Neural progenitor cell (in vitro differentiated cells): Measurements from ENCODE around the gene CNOT1. TPM values are rescaled to one million over a fixed set of nuclear protein-coding genes. Genes with fewer than 3 reads are reported as not detected.

ENCODE experiments used
- DNase-seq: peaks from one replicate; pipeline ENCODE4 v3.0.0-alpha.2; 2016; ENCODE audit warnings: low spot score
- H2AFZ ChIP-seq: fragments of 200-600 bp; sonication (generic); replicated peaks from 2 replicates; pipeline ENCODE4 v1.6.1; 2016; ENCODE audit warnings: antibody characterized with exemption
- H3F3A ChIP-seq: fragments of 200-600 bp; sonication (generic); 2 replicates; pipeline ENCODE4 v1.6.1; 2016; ENCODE audit warnings: antibody characterized with exemption, low read depth
- H3K27ac ChIP-seq: fragments of 200-600 bp; sonication (generic); 2 replicates; pipeline ENCODE4 v1.5.1; 2016; ENCODE audit warnings: mild to moderate bottlenecking
- H3K27me3 ChIP-seq: fragments of 200-600 bp; sonication (generic); 2 replicates; pipeline ENCODE4 v1.6.1; 2016; ENCODE audit warnings: mild to moderate bottlenecking, moderate library complexity
- H3K36me3 ChIP-seq: fragments of 200-600 bp; sonication (generic); 2 replicates; pipeline ENCODE4 v1.5.1; 2016
- H3K4me1 ChIP-seq: fragments of 200-600 bp; sonication (generic); 2 replicates; pipeline ENCODE4 v1.6.1; 2016; ENCODE audit warnings: mixed run types
- H3K4me2 ChIP-seq: fragments of 200-600 bp; sonication (generic); 2 replicates; pipeline ENCODE4 v1.6.1; 2016
- H3K4me3 ChIP-seq: fragments of 200-600 bp; sonication (generic); 2 replicates; pipeline ENCODE4 v1.5.1; 2016
- H3K79me2 ChIP-seq: fragments of 200-600 bp; sonication (generic); 2 replicates; pipeline ENCODE4 v1.6.1; 2016; ENCODE audit warnings: low read depth
- H3K9ac ChIP-seq: fragments of 200-600 bp; sonication (generic); 2 replicates; pipeline ENCODE4 v1.6.1; 2016
- H3K9me3 ChIP-seq: fragments of 200-600 bp; sonication (generic); 2 replicates; pipeline ENCODE4 v1.5.1; 2016; ENCODE audit warnings: low read depth
- H4K20me1 ChIP-seq: fragments of 200-600 bp; sonication (generic); 2 replicates; pipeline ENCODE4 v1.6.1; 2016; ENCODE audit warnings: low read depth
- H3K27ac Mint-ChIP-seq: 3 replicates; pipeline ENCODE4 v1.8.0; 2021; ENCODE audit warnings: mixed read lengths
- H3K27me3 Mint-ChIP-seq: 2 replicates; pipeline ENCODE4 v1.8.0; 2022; ENCODE audit warnings: low read depth, mild to moderate bottlenecking, inconsistent platforms, moderate library complexity, mixed read lengths; ENCODE audit not compliant: insufficient read depth
- H3K36me3 Mint-ChIP-seq: 3 replicates; pipeline ENCODE4 v1.8.0; 2021; ENCODE audit warnings: mixed read lengths
- H3K4me1 Mint-ChIP-seq: 3 replicates; pipeline ENCODE4 v1.8.0; 2021; ENCODE audit warnings: mixed read lengths
- H3K4me3 Mint-ChIP-seq: 3 replicates; pipeline ENCODE4 v1.8.0; 2021; ENCODE audit warnings: mild to moderate bottlenecking, moderate library complexity, mixed read lengths
- H3K9me3 Mint-ChIP-seq: 3 replicates; pipeline ENCODE4 v1.8.0; 2020; ENCODE audit warnings: mixed read lengths
- EZH2 ChIP-seq: fragments of 200-600 bp; sonication (generic); IDR thresholded peaks from 2 replicates; pipeline ENCODE4 v1.6.1; 2017; ENCODE audit warnings: antibody characterized with exemption, mild to moderate bottlenecking, moderate library complexity
- EZH2phosphoT487 ChIP-seq: fragments of 200-600 bp; sonication (generic); IDR thresholded peaks from 2 replicates; pipeline ENCODE4 v1.6.1; 2017; ENCODE audit warnings: antibody characterized with exemption
- total RNA-seq: library from RNA; depleted of rRNA; stranded (reverse); fragments of >200 nt; gene quantifications from 2 replicates; pipeline ENCODE4 v1.2.3, GENCODE V29; 2015; ENCODE audit warnings: low replicate concordance
- TF ChIP-seq, protein P1 (sequence below): fragments of 200-600 bp; sonication (generic); IDR thresholded peaks from 2 replicates; pipeline ENCODE4 v1.5.1; 2017; ENCODE audit warnings: antibody characterized with exemption, mild to moderate bottlenecking

CNOT1 gene
- total RNA-seq, 1 donor from 2014 or later = 241 TPM

DNA sequence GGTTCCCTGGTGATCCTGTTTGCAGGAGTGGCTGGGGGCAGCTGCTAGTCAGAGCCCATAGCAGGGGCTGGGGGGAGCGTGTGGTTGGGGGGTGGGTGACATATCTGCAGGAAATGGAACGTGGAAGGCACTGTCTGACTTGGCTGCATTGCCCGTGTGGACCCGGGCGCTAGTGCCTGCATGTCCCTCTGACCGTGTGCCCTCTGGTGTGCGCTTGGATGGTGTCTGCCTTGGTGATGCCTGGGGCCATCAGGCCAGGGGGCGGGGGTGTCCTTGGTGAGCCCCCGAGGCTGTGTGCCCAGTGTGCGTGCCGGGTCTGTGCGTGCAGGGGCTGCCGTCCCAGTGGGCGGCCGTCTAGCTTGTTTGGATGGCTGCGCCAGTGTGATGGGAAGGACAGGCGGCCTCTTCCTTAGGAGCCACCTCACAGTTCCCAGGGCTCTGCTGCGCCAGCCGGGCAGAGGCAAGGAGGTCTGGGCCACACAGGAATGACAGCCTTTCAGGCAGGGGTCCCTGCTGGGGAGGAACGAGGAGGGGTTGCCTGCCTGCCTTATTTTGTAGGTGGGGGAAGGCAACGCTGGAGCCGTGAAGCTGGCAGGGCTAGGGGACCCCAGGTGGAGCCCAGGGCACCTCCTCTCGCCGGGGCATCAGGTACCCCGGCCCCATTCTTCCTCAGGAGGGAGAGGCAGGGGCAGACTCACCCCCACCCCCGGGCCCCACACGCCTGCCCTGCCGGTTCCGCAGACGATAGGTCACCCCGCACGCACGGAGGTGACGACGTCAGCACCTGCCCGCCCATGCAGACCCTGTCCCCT, 129.0 kb downstream of the CNOT1 start:
- no peaks in the 10 kb centered on the region for H3K36me3 Mint-ChIP-seq
- Histone ChIP-seq H3K27ac (no peak overlapping the region), H3F3A (peaks cover 14% of the 10 kb centered on the region), H3K9me3 (no peaks in the 10 kb centered on the region), H2AFZ (peak overlapping the region; percentile 45), H3K36me3 (no peaks in the 10 kb centered on the region), H3K79me2 (no peaks in the 10 kb centered on the region), H4K20me1 (no peaks in the 10 kb centered on the region), H3K4me2 (peak overlapping the region; percentile 89), H3K4me1 (peaks cover 22% of the 10 kb centered on the region), H3K4me3 (peak overlapping the region; percentile 56), H3K27me3 (peaks cover 25% of the 10 kb centered on the region), H3K9ac (no peak overlapping the region)
- peak overlapping the region; percentile 88 for H3K4me3 Mint-ChIP-seq
- H3K27me3 Mint-ChIP-seq = peaks cover 7% of the 10 kb centered on the region
- H3K4me1 Mint-ChIP-seq = peaks cover 37% of the 10 kb centered on the region
- peak overlapping the region; percentile 37 for H3K27ac Mint-ChIP-seq
- TF ChIP-seq EZH2 = no peak
- no peak for TF ChIP-seq EZH2phosphoT487
- TF ChIP-seq, protein P1, sequence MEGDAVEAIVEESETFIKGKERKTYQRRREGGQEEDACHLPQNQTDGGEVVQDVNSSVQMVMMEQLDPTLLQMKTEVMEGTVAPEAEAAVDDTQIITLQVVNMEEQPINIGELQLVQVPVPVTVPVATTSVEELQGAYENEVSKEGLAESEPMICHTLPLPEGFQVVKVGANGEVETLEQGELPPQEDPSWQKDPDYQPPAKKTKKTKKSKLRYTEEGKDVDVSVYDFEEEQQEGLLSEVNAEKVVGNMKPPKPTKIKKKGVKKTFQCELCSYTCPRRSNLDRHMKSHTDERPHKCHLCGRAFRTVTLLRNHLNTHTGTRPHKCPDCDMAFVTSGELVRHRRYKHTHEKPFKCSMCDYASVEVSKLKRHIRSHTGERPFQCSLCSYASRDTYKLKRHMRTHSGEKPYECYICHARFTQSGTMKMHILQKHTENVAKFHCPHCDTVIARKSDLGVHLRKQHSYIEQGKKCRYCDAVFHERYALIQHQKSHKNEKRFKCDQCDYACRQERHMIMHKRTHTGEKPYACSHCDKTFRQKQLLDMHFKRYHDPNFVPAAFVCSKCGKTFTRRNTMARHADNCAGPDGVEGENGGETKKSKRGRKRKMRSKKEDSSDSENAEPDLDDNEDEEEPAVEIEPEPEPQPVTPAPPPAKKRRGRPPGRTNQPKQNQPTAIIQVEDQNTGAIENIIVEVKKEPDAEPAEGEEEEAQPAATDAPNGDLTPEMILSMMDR = no peak
- H3K9me3 Mint-ChIP-seq = no peaks in the 10 kb centered on the region
- DNase-seq = peak; percentile 52

DNA sequence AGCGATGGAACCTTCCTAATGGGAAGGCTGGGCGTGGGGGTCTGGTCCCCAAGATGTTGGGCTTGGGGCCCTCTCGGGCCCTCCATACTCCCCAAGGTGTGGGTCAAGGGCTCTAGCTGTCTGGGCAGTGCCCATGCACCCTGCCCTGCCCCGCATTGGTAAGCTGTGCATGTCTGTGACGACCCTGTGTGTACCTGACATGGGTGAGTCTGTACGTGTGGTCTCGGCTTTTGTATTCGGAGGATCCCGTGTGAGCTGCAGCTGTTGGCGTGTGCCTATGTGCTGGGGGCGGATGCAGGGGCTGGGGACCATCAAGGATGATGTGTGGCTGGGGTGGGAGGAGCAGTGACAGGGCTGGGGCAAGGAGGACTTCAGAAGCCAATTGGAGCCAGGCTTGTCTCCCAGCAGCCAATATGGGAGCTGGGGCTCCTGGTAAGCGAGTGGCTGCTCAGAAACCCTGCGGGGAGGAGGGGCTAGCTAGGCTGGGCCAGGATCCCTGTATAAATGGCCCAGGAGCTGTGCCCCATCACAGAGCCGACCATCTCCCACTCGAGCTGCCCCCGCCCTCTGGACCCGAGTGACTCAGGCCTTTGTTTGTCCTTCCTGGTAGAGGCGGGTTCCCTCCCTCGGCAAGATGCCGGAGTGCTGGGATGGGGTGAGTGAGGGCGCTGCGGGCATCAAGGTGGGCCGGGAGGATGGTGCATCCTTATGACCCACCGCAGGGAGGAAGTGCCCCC, 129.8 kb downstream of the CNOT1 start, which contains the start of gene NDRG4:
Gene NDRG4 (plus strand): TSS at position 529 of the 737 bp plus-strand sequence. CDS start 106 bp downstream, at position 635.
- H3K9ac ChIP-seq = no peak within 1 kb of the TSS
- H3K79me2 ChIP-seq = no peaks in the 10 kb centered on the region
- H3K27ac Mint-ChIP-seq = peak within 1 kb of the TSS; percentile 94
- peaks cover 27% of the 10 kb centered on the region for H3K4me1 ChIP-seq
- TF ChIP-seq, protein P1 = no peak
- no peak for TF ChIP-seq EZH2phosphoT487
- TF ChIP-seq EZH2 = no peak
- H3K36me3 Mint-ChIP-seq = no peaks in the 10 kb centered on the region
- H3K9me3 Mint-ChIP-seq = no peaks in the 10 kb centered on the region
- H3K36me3 ChIP-seq = no peaks in the 10 kb centered on the region
- H3K9me3 ChIP-seq = no peaks in the 10 kb centered on the region
- peaks cover 25% of the 10 kb centered on the region for H3K27me3 ChIP-seq
- H3F3A ChIP-seq = peaks cover 21% of the 10 kb centered on the region
- peaks cover 45% of the 10 kb centered on the region for H3K4me1 Mint-ChIP-seq
- peaks cover 11% of the 10 kb centered on the region for H3K27me3 Mint-ChIP-seq
- DNase-seq = peak; percentile 91
- H3K4me3 ChIP-seq = peak within 1 kb of the TSS; percentile 56
- no peak within 1 kb of the TSS for H3K27ac ChIP-seq
- peak within 1 kb of the TSS; percentile 89 for H3K4me2 ChIP-seq
- no peak within 1 kb of the TSS for H2AFZ ChIP-seq
- H4K20me1 ChIP-seq = no peaks in the 10 kb centered on the region
- H3K4me3 Mint-ChIP-seq = peak within 1 kb of the TSS; percentile 88

DNA sequence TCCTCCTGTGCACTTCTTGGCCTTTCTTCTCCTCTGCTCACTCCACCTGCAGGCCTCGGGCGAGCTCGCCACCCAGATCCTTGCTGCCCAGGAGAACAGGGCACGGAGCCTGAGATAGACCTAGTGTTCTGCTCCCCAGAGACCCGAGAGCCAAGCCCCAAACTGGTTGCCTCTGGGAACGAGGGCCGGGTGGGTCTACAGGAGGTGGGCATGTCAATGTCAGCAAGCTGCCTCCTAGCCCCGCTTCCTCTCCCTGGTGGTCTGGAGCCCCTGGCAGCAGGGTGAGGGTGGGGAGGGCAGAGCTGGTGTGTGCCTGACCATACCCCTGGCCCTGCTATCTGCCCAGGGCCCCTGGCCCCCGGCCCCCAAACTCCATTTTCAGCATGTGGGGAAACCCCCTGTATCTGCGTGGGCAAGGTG, 130.5 kb downstream of the CNOT1 start:
- TF ChIP-seq, protein P1 = no peak
- TF ChIP-seq EZH2 = no peak
- TF ChIP-seq EZH2phosphoT487 = no peak
- Histone ChIP-seq H3K4me3 (no peak overlapping the region), H3K4me2 (no peak overlapping the region), H3K27me3 (peaks cover 25% of the 10 kb centered on the region), H3K4me1 (peaks cover 32% of the 10 kb centered on the region), H3K36me3 (no peaks in the 10 kb centered on the region), H4K20me1 (no peaks in the 10 kb centered on the region), H3K27ac (no peak overlapping the region), H3F3A (peaks cover 23% of the 10 kb centered on the region), H3K9me3 (no peaks in the 10 kb centered on the region), H3K9ac (no peak overlapping the region), H2AFZ (no peak overlapping the region), H3K79me2 (no peaks in the 10 kb centered on the region)
- Mint-ChIP-seq H3K27me3 (peaks cover 11% of the 10 kb centered on the region), H3K4me3 (peak overlapping the region; percentile 66), H3K27ac (peak overlapping the region; percentile 94), H3K9me3 (no peaks in the 10 kb centered on the region), H3K4me1 (peaks cover 52% of the 10 kb centered on the region), H3K36me3 (no peaks in the 10 kb centered on the region)
- DNase-seq = no peak
